K562 (cell line): ENCODE data around the gene GCGR. TPM values are rescaled to one million over a fixed set of nuclear protein-coding genes. Genes with fewer than 3 reads are reported as not detected.

Experiments
- ARID1B ChIP-seq: fragments of 450-650 bp; IDR thresholded peaks from 2 replicates; pipeline ENCODE4 v1.6.1; 2016; ENCODE audit warnings: antibody characterized with exemption, mild to moderate bottlenecking, inconsistent platforms
- CBX5 ChIP-seq: IDR thresholded peaks from 2 replicates; pipeline ENCODE4 v1.6.1; 2014; ENCODE audit warnings: low read depth, borderline replicate concordance
- CEBPG ChIP-seq, 3 experiments: fragments of 200-800 bp in 1 of 3; sonication (Bioruptor generic) in 1 of 3; sonication (generic) in 1 of 3; formaldehyde crosslinking in 1 of 3; IDR thresholded peaks in 2 of 3; conservative IDR thresholded peaks in 1 of 3; 2 replicates each; pipeline versions ENCODE4 v1.6.1 to v1.8.0; 2016 to 2022; ENCODE audit warnings: missing compliant biosample characterization in 2 of 3, missing genetic modification characterization in 2 of 3, mild to moderate bottlenecking in 1 of 3, missing genetic modification reagents in 1 of 3
- HDGF ChIP-seq: fragments of 450-650 bp; IDR thresholded peaks from 2 replicates; pipeline ENCODE4 v1.6.1; 2016
- MAFG ChIP-seq: fragments of 450-650 bp; conservative IDR thresholded peaks from 2 replicates; pipeline ENCODE4 v1.6.1; 2016; ENCODE audit warnings: missing genetic modification characterization, missing compliant biosample characterization
- MTF1 ChIP-seq: fragments of 250-450 bp; sonication (Bioruptor Pico); IDR thresholded peaks from 2 replicates; pipeline ENCODE4 v1.9.0; 2021; ENCODE audit warnings: moderate library complexity, mild to moderate bottlenecking, inconsistent platforms, borderline replicate concordance
- RBM17 ChIP-seq: fragments of 200-400 bp; formaldehyde crosslinking; IDR thresholded peaks from 2 replicates; pipeline ENCODE4 v1.6.1; 2017; ENCODE audit warnings: low read depth, mild to moderate bottlenecking, low read length, borderline replicate concordance
- RBM39 ChIP-seq: fragments of 200-400 bp; formaldehyde crosslinking; optimal IDR thresholded peaks from 2 replicates; pipeline ENCODE3; 2018; ENCODE audit warnings: low read depth, low read length
- SRSF7 ChIP-seq: fragments of 200-400 bp; formaldehyde crosslinking; optimal IDR thresholded peaks from 2 replicates; pipeline ENCODE3; 2017; ENCODE audit warnings: mild to moderate bottlenecking, low read depth, low read length
- SRSF9 ChIP-seq: fragments of 200-400 bp; formaldehyde crosslinking; IDR thresholded peaks from 2 replicates; pipeline ENCODE4 v1.6.1; 2017; ENCODE audit warnings: low read depth, low read length, borderline replicate concordance
- TEAD1 ChIP-seq, 2 experiments: fragments of 450-650 bp in 1 of 2; sonication (generic) in 1 of 2; formaldehyde crosslinking; IDR thresholded peaks; 2 replicates each; pipeline versions ENCODE4 v1.4.0 to v1.8.0; 2020 to 2022; ENCODE audit warnings: mild to moderate bottlenecking in 2 of 2, missing genetic modification reagents in 1 of 2
- XRCC4 ChIP-seq: IDR thresholded peaks from one replicate; pipeline ENCODE4 v1.6.1; 2011; ENCODE audit not compliant: insufficient read depth, insufficient read length; ENCODE audit errors: extremely low read depth
- ZNF57 ChIP-seq: fragments of 450-650 bp; formaldehyde crosslinking; IDR thresholded peaks from 2 replicates; pipeline ENCODE4 v1.4.0; 2020; ENCODE audit warnings: mild to moderate bottlenecking, moderate library complexity
- polyA plus RNA-seq, 8 experiments: library from polyadenylated mRNA; depleted of rRNA in 4 of 8; stranded (reverse) in 5 of 8; unstranded in 3 of 8; fragments of >200 nt; fragmentation: Nextera tagmentation in 2 of 8; fragmentation: Illumina TruSeq in 1 of 8; extraction: Ambion mirVana in 2 of 8; extraction: Trizol in 1 of 8; gene quantifications; 2 replicates each; pipeline versions ENCODE4 v1.2.1 to v1.2.3, GENCODE V29; 2011 to 2014; ENCODE audit warnings: inconsistent platforms in 1 of 8, missing spikeins in 1 of 8
- total RNA-seq, 7 experiments: library from RNA; depleted of rRNA in 6 of 7; stranded (reverse); fragments of >200 nt in 6 of 7; fragmentation: Illumina TruSeq in 2 of 7; extraction: Trizol in 2 of 7; gene quantifications; 2 replicates each; pipeline versions ENCODE4 v1.2.1 to v1.2.3, GENCODE V29; 2011 to 2021; ENCODE audit warnings: low replicate concordance in 1 of 7
- TF ChIP-seq, protein P1 (sequence below): fragments of 450-650 bp; IDR thresholded peaks from 2 replicates; pipeline ENCODE4 v1.6.1; 2016; ENCODE audit warnings: borderline replicate concordance
- TF ChIP-seq, protein P2 (sequence below): sonication (generic); formaldehyde crosslinking; IDR thresholded peaks from 2 replicates; pipeline ENCODE4 v1.8.1; 2022; ENCODE audit warnings: missing genetic modification reagents
- TF ChIP-seq, protein P3 (sequence below), 2 experiments: IDR thresholded peaks; 2 replicates each; pipeline ENCODE4 v1.6.1; 2011; ENCODE audit warnings: borderline replicate concordance in 1 of 2, control low read depth in 1 of 2, low read depth in 1 of 2, low read length in 1 of 2, mild to moderate bottlenecking in 1 of 2, mixed read lengths in 1 of 2, moderate library complexity in 1 of 2; ENCODE audit not compliant: insufficient read depth in 1 of 2, insufficient read length in 1 of 2, poor library complexity in 1 of 2, severe bottlenecking in 1 of 2; ENCODE audit errors: extremely low read depth in 1 of 2
- TF ChIP-seq, protein P4 (sequence below): fragments of 450-650 bp; conservative IDR thresholded peaks from 2 replicates; pipeline ENCODE4 v1.6.1; 2016; ENCODE audit warnings: missing genetic modification characterization, low read depth, mild to moderate bottlenecking, control low read depth, missing compliant biosample characterization
- TF ChIP-seq, protein P5 (sequence below): fragments of 250-450 bp; sonication (Bioruptor Pico); IDR thresholded peaks from 2 replicates; pipeline ENCODE4 v1.8.0; 2022; ENCODE audit warnings: inconsistent platforms

GCGR gene
- total and polyA plus RNA-seq, 9 of the 15 experiments (the other 6 are each of a cell fraction or from before 2014, with no cell fraction given): not detected

DNA sequence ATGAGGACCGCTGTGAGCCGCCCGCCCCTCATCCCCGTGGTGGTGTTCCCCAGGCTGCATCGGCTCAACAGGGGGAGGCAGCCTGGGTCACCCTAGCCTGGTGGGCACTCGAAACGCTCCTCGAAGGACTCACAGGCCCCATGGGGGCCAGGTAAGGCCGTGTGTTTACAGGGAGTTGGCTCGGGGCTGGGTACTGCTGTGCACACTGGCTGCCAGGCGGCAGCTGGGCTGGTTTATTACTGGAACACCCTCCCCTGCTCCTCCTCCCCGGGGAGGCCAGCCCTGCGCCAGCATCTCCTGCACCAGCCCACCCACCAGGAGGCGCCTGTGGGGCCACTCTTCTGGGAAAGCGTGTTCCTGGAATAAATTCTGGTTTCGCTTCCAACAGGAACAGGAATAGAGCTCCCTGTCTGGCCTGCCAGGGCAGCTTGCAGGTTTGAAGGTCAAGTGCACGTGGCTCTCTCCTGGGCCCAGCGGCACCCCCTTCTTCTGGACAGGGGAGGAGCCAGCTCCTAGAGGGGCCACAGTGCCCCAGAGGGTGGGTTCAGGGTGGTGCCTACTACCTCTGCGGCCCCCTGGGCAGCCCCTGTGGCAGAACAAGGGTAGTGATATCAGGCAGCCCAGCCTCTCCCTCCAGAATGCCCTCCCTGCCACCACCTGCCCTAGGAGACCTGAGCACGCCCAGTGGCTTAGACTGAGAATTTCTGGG, 17.8 kb downstream of the GCGR start (continued):
- TF ChIP-seq, protein P1, sequence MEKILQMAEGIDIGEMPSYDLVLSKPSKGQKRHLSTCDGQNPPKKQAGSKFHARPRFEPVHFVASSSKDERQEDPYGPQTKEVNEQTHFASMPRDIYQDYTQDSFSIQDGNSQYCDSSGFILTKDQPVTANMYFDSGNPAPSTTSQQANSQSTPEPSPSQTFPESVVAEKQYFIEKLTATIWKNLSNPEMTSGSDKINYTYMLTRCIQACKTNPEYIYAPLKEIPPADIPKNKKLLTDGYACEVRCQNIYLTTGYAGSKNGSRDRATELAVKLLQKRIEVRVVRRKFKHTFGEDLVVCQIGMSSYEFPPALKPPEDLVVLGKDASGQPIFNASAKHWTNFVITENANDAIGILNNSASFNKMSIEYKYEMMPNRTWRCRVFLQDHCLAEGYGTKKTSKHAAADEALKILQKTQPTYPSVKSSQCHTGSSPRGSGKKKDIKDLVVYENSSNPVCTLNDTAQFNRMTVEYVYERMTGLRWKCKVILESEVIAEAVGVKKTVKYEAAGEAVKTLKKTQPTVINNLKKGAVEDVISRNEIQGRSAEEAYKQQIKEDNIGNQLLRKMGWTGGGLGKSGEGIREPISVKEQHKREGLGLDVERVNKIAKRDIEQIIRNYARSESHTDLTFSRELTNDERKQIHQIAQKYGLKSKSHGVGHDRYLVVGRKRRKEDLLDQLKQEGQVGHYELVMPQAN: no peak
- TF ChIP-seq, protein P2, sequence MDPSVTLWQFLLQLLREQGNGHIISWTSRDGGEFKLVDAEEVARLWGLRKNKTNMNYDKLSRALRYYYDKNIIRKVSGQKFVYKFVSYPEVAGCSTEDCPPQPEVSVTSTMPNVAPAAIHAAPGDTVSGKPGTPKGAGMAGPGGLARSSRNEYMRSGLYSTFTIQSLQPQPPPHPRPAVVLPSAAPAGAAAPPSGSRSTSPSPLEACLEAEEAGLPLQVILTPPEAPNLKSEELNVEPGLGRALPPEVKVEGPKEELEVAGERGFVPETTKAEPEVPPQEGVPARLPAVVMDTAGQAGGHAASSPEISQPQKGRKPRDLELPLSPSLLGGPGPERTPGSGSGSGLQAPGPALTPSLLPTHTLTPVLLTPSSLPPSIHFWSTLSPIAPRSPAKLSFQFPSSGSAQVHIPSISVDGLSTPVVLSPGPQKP (CRISPR knock-in tag): no peak
- TF ChIP-seq ZNF57 (CRISPR knock-in tag): no peak
- peak in 1 of 2 experiments; percentile 34; a peak in 1 of 4 replicates for TF ChIP-seq TEAD1 (CRISPR knock-in tag; IDR thresholded peaks at IDR 0.05)
- TF ChIP-seq, protein P3, sequence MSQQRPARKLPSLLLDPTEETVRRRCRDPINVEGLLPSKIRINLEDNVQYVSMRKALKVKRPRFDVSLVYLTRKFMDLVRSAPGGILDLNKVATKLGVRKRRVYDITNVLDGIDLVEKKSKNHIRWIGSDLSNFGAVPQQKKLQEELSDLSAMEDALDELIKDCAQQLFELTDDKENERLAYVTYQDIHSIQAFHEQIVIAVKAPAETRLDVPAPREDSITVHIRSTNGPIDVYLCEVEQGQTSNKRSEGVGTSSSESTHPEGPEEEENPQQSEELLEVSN (IDR thresholded peaks at IDR 0.05; ENCODE audit: borderline replicate concordance in 1 of 2, extremely low read depth in 1 of 2, insufficient read depth in 1 of 2, insufficient read length in 1 of 2, low read depth in 1 of 2, low read length in 1 of 2, poor library complexity in 1 of 2, severe bottlenecking in 1 of 2): peak; percentile 75 to 77
- no peak for TF ChIP-seq XRCC4
- no peak for TF ChIP-seq RBM17
- TF ChIP-seq, protein P4, sequence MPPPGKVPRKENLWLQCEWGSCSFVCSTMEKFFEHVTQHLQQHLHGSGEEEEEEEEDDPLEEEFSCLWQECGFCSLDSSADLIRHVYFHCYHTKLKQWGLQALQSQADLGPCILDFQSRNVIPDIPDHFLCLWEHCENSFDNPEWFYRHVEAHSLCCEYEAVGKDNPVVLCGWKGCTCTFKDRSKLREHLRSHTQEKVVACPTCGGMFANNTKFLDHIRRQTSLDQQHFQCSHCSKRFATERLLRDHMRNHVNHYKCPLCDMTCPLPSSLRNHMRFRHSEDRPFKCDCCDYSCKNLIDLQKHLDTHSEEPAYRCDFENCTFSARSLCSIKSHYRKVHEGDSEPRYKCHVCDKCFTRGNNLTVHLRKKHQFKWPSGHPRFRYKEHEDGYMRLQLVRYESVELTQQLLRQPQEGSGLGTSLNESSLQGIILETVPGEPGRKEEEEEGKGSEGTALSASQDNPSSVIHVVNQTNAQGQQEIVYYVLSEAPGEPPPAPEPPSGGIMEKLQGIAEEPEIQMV (tag): peak; percentile 62; the same call in 1 of the 2 replicates
- TF ChIP-seq HDGF: no peak
- TF ChIP-seq CBX5: no peak
- no peak for TF ChIP-seq SRSF7
- TF ChIP-seq CEBPG (CRISPR knock-in tag; IDR thresholded peaks at IDR 0.05): no peak
- TF ChIP-seq CEBPG (tag; conservative IDR thresholded peaks at IDR 0.05 in 1 of 2, IDR thresholded peaks at IDR 0.05 in 1 of 2): no peak
- no peak for TF ChIP-seq MTF1 (CRISPR knock-in tag)
- TF ChIP-seq MAFG (tag): no peak
- no peak for TF ChIP-seq SRSF9
- TF ChIP-seq, protein P5, sequence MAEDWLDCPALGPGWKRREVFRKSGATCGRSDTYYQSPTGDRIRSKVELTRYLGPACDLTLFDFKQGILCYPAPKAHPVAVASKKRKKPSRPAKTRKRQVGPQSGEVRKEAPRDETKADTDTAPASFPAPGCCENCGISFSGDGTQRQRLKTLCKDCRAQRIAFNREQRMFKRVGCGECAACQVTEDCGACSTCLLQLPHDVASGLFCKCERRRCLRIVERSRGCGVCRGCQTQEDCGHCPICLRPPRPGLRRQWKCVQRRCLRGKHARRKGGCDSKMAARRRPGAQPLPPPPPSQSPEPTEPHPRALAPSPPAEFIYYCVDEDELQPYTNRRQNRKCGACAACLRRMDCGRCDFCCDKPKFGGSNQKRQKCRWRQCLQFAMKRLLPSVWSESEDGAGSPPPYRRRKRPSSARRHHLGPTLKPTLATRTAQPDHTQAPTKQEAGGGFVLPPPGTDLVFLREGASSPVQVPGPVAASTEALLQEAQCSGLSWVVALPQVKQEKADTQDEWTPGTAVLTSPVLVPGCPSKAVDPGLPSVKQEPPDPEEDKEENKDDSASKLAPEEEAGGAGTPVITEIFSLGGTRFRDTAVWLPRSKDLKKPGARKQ (CRISPR knock-in tag): no peak
- no peak for TF ChIP-seq RBM39
- peak; percentile 73 for TF ChIP-seq ARID1B
